Measurements from ENCODE around the gene RPS6KA2.
A peak's percentile ranks its signal among the peaks of the same experiment; 100 is the strongest.
"Not testable (repeated sequence)": the region's sequence is repeated elsewhere in the genome, so short reads cannot be mapped to it uniquely, and the experiment has no call there.

The RPS6KA2 gene

DNA sequence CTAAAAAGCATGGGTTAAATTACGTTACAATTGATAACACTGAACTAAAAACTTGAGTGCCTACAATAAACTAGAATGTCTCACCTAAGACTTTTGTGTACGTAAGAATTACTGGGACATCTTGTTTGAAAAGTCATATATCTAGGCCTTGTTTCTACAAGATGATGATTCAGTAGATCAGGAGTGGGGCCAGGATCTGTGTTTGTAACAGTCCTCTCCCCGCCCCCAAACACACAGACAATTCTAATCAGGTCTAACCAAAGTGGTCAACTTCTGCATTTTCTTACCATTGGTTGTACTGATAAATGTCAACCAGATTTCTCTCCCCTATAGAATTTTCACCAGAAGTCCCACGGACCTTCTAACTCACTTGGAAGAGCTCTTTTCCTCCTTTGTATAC, 97.5 kb downstream of the RPS6KA2 start:
- DNase-seq (ENCODE audit: low read depth in 2 of 2) = no peak

- DNase-seq (ENCODE audit: low read depth in 2 of 2) = not testable (repeated sequence)
Observed at GRCh38 chr6:166529058-166529457, 98.0 kb downstream of the RPS6KA2 start.

- DNase-seq (ENCODE audit: low read depth in 2 of 2) = no peak
Observed at GRCh38 chr6:166527849-166528248, 99.2 kb downstream of the RPS6KA2 start.

DNA sequence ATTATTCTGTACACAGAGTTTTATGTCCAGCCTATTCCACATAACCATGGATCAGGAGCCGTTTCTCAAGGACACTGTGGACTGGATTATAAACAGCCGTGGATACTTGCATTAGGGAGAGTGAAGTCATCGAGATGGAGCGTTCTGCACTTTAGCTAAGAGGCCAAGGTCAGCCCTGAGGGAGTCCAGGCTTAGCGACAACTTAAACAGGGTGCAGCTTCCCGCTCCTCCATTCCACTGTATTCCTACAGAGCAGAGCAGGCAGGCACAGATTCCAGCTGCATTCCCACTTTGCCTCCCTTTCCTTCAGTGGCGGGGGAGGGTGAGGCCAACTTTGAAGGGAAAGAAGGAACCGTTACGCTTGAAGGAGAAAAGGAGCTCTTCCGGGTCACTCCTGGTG, 100.1 kb downstream of the RPS6KA2 start:
- DNase-seq (ENCODE audit: low read depth in 2 of 2) = no peak

- DNase-seq (ENCODE audit: low read depth in 2 of 2) = no peak
Observed at GRCh38 chr6:166525567-166525966, 101.5 kb downstream of the RPS6KA2 start.

DNA sequence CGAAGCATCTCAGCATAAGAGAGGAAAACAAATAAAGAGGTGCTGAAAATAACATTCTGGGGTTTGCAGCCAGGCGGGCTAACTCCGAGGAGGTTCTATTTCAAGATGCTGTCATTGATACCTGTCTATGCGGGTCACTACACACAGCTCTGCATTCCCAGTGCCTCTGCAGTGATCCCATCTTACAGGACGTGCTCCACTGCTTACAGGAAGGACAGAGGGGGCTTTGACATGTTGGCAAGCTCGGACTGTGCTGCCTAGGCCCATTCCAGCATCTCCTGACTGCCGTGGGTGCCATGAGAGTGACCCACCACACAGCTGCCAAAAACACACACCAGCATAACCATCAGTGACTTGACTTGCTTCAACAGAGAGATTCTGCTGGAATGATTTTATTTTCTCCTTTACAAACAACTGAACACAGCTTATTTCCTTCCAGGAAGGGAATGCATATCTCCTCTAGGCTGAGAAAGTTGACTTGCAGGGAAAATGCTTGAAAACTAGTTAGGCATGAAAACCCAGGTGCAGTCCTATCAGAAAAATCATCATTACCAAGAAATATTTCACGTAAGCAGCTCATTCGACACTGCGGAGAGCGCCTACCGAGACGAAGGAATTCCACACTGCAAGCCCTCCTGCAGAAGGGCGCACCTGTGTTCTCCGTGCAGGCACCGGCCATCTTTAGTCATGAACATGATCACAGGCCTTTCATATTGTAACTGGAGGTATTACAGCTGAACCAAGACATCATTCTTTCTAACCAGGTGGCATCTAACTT, 103.1 kb downstream of the RPS6KA2 start:
- no peak for DNase-seq (ENCODE audit: low read depth in 2 of 2)

DNA sequence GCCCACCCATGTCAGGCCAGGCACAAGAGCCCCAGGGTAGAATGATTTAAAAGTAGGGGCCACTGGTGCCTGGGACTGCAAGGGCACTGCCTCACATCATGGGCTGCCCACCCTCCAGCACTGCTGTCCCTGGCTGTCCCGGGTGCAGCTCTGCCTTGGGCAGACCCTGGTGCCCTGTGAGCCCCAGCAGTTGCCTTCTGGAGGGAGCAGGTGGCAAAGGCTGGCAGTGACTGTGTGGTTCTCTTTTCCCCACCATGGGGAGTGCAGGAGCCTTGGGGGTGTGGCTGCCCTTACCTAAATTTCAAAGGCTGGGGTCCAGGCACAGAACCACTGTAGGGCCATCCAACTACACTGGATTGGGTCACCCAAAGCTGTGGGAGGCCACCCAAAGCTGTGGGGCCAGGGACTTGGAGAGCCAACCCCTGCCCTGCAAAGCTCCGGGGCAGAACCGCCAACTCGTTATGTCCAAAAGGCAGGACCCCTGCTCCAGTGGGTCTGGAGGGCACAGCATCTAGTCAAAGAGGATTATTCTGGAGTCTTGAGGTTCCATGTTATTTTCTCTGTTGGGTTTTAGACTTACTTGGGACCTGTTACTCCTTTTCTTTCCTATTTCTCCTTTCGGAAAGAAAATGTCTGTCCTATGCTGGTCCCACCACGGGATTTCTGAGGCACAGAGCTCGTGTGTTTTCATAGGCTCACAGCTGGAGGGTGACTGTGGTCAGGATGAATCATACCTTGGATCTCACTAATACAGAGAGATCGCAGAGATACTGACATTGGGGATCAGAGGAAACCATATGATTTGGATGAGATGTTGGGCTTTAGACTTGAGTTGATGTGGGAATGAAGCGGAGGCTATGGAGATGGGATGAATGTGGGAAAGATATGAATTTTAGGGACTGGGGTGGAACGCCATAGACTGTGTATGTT, 105.9 kb downstream of the RPS6KA2 start:
- DNase-seq (ENCODE audit: low read depth in 2 of 2) = no peak

- DNase-seq (ENCODE audit: low read depth in 2 of 2) = no peak
Observed at GRCh38 chr6:166516251-166516884, 110.7 kb downstream of the RPS6KA2 start.

DNA sequence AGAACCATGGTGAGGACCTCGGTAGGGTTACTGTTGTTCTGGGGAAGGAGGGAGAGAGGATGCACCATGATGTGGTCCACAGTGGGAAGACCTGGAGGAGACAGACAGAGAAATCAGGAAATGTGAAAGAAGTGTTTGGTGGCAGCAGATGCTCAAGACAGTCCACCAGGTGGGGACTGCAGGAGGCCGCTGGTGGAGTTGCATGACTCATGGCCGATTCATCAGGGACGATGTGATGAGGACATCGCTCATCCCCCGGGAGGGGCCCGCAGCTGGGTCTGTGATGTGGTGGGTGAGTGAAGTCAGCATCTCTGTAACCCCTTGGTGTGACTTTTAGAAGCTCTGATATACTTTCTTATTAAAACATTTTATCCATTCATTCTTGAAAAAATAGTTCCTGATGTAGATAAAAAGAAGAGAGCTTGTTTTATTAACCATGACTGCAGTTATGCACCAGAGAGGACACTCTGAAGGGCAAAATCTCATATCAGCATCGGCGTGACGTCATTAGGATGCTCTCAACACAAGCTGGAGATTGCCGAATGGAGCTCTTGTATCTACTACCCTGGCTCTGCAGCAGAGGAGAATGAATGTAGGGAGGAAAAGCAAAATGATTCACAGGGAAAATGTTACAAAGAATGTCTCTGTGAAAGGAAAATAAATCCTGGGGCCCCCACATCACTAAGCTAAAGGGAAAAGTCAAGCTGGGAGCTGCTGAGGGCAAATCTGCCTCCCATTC, 111.8 kb downstream of the RPS6KA2 start:
- DNase-seq (ENCODE audit: low read depth in 2 of 2) = peak; percentile 57 to 61

- no peak for DNase-seq (ENCODE audit: low read depth in 2 of 2)
Observed at GRCh38 chr6:166514196-166514595, 112.9 kb downstream of the RPS6KA2 start.

DNA sequence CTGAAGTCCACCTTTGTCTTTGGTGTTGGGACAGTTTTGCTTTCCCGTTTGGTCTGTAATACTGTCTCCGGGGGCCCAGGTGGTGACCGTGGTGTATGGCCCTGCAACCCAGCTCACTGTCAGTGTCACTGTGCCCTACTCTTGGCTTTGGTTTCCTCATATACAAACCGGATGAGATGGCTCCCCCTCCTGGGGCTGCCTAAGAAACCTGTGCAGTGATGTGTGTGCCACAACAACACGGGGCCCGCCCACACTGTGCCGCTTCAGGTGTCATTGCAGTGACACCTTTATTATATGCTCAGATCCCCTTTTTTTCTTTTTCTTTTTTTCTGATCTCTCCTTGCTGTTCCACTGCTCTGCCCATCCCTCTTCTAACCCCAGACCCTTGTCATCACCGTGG, 114.5 kb downstream of the RPS6KA2 start:
- no peak for DNase-seq (ENCODE audit: low read depth in 2 of 2)

GRCh38 chr6:166511316-166511715, 115.7 kb downstream of the RPS6KA2 start:
- DNase-seq (ENCODE audit: low read depth in 2 of 2) = no peak

GRCh38 chr6:166509193-166509592, 117.9 kb downstream of the RPS6KA2 start:
- no peak for DNase-seq (ENCODE audit: low read depth in 2 of 2)

DNA sequence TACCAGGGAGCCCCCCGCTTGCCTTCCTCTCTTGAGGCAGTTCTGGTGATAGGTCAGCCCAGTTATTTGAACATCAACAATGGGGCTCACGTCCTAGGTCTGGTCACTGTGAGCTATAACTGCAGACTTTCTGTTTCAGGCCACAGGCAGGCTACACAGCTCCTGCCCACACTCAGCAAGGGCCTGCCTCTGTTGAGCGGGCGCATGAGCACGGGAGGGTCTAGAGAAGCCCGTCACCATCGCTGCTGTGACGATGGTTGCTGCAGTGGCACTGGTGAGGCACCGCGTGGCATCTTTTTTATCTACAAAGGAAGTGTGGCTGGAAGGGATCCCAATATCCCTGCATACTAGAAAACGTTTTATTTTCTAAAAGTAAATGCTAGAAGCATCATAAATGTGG, 118.3 kb downstream of the RPS6KA2 start:
- no peak for DNase-seq (ENCODE audit: low read depth in 2 of 2)

DNA sequence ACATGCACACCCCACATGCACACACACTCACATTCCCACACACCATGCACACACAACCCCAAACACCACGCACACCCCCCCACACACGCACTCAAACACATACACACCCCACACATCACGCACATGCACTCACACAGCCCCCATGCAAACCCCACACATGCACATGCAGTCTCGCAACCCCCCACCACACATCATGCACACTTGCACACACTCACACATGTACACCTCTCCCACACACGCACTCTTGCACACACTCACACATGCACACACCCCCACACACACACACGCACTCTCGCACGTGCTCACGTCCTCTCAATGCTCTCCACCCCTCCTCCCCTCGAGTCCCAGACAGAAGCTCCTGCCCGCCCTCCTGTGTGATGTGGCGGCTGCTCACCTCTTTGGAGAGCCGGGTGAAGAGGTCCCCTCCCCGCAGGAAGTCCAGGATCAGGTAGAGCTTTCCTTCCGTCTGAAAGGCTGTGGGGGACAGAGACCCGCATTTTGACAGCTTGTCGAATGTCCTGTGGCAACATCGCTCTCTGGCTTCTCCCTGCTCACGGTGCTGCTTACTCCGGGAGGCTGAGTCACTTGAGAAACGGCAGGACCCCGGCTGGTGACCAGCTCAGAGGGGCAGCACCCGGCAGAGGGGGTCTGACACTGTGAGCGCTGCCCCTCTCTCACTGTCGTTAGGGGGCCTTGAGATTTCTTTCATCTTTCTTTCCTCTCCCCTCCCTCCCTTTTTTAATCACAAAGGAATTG, 119.1 kb downstream of the RPS6KA2 start:
- no peak for DNase-seq (ENCODE audit: low read depth in 2 of 2)

GRCh38 chr6:166507380-166507779, 119.7 kb downstream of the RPS6KA2 start:
- DNase-seq (ENCODE audit: low read depth in 2 of 2) = no peak

DNA sequence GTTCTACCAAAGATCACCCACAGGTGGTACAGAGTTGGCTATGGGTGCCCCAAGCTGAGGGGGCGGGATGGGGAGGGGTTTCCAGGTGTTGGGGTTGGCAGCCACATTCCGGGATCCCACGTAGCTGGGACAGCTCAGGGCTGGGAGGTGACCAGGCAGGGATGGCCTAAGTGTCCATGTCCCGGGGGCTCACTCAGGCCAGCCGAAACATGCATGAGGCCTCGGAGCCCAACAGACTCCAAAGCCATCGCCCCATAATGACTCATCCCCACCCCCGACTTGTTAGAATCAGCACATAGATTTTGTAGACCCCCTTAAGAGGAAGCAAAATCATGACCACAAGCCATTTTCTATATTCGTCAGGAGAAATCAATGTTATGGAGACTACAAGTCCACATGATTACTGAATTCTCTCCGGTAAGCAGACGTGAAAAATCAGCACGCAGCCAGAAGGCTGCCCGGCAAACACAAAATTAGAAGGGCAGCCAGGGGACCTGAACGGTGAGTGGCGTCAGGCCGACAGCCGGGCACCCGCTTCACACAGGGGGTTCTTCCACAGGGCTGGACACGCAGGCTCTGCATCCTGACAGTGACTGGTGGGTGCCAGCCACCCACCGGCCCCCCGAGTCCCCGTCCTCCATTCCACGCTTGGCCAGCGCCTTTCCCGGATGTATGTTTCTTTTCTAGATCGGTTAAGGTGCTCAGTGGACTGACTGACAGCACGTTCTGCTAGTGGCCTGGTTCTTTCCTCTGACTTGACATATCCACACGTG, 121.7 kb downstream of the RPS6KA2 start:
- DNase-seq (ENCODE audit: low read depth in 2 of 2) = no peak

- no peak for DNase-seq (ENCODE audit: low read depth in 2 of 2)
Observed at GRCh38 chr6:166504100-166504499, 123.0 kb downstream of the RPS6KA2 start.

DNA sequence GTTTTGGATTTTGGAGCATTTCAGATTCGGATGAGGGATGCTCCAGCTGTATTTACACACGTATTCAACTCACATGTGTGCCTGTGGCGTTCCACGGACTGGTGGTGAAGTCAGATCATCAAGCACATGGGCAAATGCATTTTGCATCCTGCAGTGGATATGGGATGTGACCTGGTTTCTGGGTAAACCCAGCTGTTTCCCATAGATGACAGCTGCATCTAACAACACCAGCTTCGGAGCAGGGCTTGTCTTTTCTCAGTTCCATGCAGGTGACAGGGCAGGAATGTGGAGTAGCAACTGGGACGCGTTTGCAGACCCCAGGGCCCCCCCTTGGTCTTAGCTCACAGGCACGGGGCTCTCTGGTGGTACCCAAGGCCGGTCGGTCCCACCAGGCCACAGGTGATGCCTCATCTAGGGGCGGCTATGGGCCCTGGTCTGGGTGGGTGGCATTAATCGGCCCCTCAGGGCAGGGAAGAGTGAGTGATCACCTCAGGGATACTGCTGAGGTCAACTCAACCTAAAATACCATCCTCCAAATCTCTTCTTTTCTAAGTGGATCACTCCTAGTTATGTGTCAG, 123.8 kb downstream of the RPS6KA2 start:
- DNase-seq (ENCODE audit: low read depth in 2 of 2) = no peak

DNA sequence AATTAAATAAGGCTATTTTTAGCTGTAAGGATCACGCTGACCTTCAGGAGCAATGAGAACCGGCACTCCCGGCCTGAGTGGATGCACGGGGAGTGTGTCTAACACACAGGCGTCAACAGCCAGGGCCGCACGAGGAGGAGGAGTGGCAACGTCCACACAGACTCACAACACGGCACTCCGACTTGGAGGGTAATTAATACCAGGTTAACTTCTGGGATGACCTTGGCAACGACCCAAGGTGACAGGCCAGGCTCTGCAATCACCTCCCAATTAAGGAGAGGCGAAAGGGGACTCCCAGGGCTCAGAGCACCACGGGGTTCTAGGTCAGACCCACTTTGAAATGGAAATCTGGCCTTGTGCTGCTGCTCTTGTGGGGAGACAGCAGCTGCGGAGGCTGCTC, 124.6 kb downstream of the RPS6KA2 start:
- DNase-seq (ENCODE audit: low read depth in 2 of 2) = no peak
